A673 (cell line): Measurements from ENCODE around the gene GPC6.

Experiments used
- EZH2 ChIP-seq: fragments of 200-600 bp; sonication (generic); IDR thresholded peaks from 2 replicates; pipeline ENCODE4 v1.6.1; 2017; ENCODE audit warnings: borderline replicate concordance, low read depth, mild to moderate bottlenecking, mixed read lengths, antibody characterized with exemption, low read length; ENCODE audit not compliant: poor library complexity, severe bottlenecking
- TF ChIP-seq, protein P1 (sequence below): fragments of 300-800, 200-600 bp; sonication (generic); conservative IDR thresholded peaks from 2 replicates; pipeline ENCODE4 v1.5.1; 2017; ENCODE audit warnings: low read depth, mild to moderate bottlenecking, antibody characterized with exemption, low read length, moderate library complexity, mixed read lengths

DNA sequence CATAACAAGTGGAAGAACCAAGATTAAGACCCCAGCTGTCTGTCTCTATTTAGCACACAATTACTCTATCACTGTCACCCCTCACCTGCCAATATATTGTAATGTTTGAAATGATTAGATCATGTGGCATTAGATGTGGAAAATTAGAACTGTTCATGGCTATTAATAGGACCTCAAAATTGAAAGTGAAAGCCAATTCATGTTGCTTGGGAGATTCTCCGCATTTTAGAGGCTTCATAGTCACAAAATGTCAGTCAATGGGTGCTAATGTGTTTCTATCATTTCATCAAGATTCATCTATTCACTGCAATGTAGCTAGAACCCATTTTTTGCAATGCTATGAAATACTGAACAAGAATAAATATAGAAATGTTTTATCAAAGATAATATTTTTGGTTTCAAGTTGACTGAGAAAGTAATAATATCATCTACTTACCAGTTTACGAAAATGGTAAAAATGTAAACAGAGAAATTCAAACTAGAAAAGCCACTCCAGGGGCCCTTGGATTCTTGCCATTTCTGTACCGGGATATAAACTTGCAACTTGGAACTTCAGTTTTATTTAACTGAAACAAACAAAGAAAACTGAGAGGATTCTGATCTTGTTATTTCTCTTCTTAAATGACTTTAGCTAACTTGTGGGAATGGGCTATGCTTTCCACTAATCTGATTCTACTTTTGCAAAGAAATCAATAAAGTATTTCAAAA is 864.3 kb downstream of the GPC6 start:
- TF ChIP-seq, protein P1, sequence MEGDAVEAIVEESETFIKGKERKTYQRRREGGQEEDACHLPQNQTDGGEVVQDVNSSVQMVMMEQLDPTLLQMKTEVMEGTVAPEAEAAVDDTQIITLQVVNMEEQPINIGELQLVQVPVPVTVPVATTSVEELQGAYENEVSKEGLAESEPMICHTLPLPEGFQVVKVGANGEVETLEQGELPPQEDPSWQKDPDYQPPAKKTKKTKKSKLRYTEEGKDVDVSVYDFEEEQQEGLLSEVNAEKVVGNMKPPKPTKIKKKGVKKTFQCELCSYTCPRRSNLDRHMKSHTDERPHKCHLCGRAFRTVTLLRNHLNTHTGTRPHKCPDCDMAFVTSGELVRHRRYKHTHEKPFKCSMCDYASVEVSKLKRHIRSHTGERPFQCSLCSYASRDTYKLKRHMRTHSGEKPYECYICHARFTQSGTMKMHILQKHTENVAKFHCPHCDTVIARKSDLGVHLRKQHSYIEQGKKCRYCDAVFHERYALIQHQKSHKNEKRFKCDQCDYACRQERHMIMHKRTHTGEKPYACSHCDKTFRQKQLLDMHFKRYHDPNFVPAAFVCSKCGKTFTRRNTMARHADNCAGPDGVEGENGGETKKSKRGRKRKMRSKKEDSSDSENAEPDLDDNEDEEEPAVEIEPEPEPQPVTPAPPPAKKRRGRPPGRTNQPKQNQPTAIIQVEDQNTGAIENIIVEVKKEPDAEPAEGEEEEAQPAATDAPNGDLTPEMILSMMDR = no peak
- TF ChIP-seq EZH2 = no peak
